HG03558 (cell line): ENCODE measurements around the gene PASD1.

ENCODE experiments used
- ATAC-seq: cut with Tn5 transposase; IDR thresholded peaks from one replicate; pipeline ENCODE4 v1.9.1; 2021; ENCODE audit warnings: moderate number of reproducible peaks; ENCODE audit not compliant: unreplicated experiment; ENCODE audit errors: extremely low read depth

PASD1 gene

GRCh38 chrX:151700581-151700980 lies 137.1 kb downstream of the PASD1 start:
- no peak for ATAC-seq

GRCh38 chrX:151701071-151701470 lies 137.6 kb downstream of the PASD1 start:
- ATAC-seq, result no peak

DNA sequence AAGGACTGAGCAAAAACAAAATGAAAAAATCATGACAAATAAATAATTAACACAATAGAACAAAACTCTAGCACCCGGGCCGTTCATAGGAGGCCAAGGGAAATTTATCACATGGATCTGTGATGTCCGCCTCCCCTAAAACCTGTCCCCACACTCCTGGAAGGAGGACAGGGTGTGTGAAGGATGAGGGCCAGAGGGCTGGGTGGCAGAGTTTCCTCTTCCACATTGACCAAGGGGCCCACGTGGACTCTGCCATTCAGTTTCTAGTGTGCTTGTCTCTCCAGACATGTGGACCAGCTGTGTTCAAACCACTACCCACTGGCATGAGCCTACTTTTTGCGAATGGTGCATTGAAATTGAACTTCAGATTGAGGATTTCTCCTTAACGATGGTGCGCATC lies 138.1 kb downstream of the PASD1 start:
- no peak for ATAC-seq

DNA sequence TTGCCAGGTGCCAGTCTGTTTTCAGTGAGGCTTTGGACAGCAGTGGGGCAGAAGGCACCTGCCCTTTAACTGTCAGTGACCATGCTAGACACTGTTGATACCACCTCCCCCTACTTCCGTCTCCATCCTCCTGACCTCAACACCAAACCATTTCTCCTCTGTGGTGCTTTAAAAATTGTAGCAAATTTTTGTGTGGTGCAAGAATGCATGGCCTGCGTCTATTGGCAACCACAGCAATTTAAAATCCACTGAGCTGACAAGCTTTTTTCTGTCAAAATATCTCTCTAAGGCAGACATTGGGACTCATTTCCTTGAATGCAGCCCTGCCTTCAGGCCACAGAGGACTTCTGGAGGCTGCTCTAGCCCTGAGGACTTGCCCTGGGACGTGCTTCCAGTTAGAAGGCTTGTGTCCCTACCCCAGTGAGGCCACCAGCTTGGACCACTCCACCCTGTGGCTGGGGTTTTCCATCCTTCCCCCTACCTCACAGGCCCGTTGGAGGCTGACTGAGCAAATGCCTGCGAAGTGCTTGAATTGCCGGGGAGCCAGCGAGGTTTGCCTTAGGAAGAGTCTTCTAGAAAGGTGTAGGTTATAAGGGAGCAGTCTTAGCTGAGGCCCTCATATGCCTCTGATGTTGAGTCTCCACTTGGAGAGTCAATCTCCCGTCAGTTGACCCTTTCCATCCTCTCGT lies 138.7 kb downstream of the PASD1 start:
- ATAC-seq, result no peak

DNA sequence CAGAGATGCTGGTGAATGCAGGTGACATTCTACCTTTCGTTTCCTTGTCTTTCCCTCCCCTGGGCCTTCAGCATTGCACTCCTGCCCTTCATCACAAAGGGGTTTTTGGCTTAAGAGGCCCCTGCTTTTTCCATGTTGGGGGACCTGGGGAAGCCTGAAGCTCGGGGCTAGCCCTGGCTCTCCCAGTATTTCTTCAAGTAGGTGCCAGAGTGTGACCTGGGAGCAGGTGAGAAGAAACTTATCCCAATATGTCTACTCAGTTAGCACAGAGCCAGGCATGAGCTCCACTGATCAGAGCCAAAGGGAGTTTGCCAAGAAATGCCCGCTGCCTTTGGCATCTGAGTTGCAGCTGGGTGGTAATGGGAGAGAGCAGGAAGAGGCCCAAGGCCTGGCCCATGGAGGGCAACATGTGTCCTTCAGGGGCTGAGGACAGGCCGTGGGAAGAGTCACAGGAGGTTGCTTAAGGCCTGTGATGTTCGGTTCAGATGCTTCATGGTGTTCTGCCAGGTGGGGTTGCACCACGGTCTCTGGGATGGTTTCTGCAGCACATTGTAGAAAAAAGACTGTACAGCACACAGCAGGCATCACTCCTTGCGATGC lies 139.4 kb downstream of the PASD1 start:
- no peak for ATAC-seq

GRCh38 chrX:151703487-151703886 lies 140.0 kb downstream of the PASD1 start:
- no peak for ATAC-seq

DNA sequence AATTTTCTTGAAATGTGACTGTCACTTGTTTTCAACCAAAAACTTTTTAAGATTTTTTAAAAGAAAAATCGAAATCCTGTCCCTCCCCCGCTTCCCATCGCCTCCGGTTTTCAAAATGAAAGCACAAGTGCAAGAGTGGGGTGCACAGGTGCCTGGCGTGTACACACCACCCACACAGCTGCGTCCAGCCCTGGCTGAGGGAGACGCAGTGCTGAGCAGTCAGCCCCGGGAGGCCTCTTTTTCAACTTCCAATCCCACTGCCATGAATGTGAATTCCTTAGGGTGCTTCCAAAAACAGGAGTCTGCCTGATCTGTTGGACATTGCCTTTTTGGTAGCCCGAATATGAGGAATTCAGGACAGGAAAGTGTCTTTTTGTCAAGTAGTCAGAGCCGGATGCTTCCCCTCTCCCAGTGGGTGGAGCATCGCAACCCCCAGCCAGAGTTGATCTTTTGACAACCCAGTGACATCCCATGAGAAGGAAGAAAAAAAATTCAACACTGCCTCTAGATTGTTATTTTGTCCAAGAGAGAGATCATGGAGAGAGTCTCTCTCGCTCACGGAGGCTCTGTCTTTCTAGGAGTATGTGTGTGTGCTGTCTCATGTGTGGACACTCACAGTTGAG lies 140.7 kb downstream of the PASD1 start:
- no peak for ATAC-seq

- ATAC-seq, result no peak
Observed at GRCh38 chrX:151708821-151709220, 145.3 kb downstream of the PASD1 start.

GRCh38 chrX:151710457-151710856 lies 147.0 kb downstream of the PASD1 start:
- no peak for ATAC-seq

- ATAC-seq, result no peak
Observed at GRCh38 chrX:151711154-151711553, 147.7 kb downstream of the PASD1 start.

DNA sequence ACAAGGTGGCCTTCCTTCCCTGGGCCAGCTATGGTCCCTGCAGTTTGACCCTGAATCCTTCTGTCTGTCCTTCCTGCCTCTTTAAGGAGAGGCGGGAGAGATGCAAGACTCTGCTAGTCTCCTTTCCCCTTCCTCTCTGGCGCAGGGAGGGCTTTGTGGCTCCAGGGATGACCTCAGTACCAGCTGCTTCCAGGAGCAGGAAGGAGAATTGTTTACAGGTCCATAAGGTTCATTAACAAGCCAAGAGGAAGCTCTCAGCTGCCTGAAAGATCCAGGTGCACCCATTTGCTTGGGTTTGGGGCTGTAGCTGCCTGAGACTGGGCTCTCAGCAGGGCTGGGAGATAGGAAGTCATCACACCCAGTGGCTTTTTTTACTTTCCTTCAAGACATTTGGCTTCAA lies 148.3 kb downstream of the PASD1 start:
- ATAC-seq, result no peak

DNA sequence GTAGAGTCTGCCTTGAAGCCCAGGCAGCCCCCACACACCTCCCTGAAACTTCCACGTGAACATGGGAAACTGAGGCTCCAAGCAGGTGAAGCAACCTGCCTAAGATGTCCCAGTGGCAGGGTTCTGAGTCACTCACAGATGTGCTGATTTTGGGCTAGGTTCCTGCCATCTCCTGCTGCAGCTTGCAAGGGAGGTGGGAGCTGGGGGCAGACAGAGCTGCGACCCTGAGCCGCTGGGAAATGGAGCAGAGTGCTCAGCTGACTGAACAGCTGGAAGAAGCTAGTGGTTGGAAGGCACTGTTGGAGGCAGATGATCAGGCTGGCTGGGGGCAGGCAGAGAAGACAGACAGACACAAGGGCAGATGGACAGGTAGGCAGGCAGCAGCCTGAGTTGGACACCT lies 148.8 kb downstream of the PASD1 start:
- no peak for ATAC-seq

DNA sequence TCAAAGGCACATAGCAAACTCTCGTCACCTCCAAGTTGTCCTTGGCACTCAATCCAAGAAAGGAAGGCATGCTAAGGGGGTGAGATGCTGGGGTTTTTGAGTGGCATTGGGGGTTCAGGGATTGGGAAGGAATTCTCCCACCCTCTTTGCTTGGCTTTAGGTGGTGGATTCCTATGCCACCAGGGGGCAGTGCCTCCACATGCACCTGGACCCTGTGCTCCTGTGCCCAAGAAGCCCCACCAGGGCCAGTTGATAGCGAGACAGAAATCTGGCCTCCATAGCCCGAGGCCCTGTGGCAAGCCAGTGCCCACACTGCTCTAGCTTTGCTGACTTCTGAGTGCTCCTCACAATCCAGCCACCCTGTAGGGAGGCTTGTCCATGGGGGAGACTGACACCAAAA lies 150.4 kb downstream of the PASD1 start:
- no peak for ATAC-seq

DNA sequence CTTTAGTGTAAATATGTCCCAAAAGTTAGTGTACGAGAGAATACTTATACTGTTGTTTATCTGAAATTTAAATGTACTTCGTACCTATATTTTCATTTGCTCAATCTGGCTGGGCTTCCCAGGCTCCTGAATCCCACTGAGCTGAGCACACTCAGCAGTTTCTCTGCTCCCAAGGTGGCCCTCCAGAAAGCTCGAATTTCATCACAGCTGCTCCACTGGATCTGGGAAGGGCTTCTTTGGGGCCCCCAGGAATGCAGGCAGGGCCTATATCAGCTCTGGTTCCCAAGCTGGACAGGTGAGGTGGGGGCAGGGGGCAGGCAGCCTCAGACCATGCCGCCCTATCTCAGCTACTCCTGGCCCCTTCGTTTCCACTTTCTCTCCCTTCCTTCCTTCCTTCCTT lies 150.9 kb downstream of the PASD1 start:
- ATAC-seq, result no peak

DNA sequence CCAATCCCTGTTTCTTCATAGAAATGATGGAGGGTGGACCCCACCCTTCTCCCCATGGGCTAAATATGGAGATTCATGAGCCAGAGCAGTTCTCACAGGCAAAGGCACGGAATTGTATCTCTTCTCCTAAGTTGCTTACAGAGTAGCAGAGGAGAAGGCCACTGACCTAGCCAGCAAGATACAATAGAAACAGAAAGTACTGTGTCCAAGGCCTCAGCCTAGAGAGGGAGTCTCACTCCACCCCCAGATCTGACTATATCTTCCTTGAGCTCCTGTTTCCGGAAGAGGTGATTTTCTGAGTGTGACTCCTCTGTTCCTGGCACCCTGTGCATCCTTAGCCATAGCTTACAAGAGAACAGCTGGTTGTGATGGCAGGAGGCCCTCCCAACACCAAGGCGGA lies 152.3 kb downstream of the PASD1 start, which contains the start of gene FATE1:
FATE1 (plus strand) TSS at position 284 of the 400 bp plus-strand sequence; CDS start at position 369, 85 bp downstream.
- ATAC-seq, result no peak

- ATAC-seq, result no peak
Observed at GRCh38 chrX:151722241-151722846, 158.9 kb downstream of the PASD1 start.

DNA sequence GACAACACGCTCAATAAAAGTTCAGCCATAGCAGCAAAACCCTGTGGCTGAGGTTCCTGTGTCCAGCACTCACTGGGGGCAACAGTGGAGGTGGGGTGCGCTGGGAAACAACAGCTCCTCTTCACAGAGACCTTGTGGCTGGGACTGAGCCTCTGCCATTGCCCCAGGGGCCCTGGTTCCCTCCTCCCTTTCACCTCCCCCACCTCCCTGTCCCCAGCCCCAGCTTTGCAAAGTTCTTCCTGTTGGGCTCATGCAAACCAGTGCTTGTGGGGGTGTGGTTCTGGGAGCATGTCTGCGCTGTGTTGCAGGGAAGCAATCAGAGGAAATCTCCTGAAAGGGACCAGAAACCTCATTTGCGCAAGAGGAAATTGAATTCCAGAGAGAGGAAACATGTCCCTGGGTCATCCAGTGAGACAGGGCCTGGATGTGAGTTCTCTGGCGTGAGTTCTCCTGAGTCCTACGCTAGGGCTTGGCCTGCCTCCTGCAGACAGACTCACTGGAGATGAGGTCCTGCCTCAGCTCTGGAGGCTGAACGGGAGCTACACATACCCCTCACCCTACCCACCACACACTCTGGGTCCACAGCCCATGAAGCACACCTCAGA lies 159.8 kb downstream of the PASD1 start:
- ATAC-seq, result no peak

- ATAC-seq, result no peak
Observed at GRCh38 chrX:151724563-151725337, 161.3 kb downstream of the PASD1 start.

DNA sequence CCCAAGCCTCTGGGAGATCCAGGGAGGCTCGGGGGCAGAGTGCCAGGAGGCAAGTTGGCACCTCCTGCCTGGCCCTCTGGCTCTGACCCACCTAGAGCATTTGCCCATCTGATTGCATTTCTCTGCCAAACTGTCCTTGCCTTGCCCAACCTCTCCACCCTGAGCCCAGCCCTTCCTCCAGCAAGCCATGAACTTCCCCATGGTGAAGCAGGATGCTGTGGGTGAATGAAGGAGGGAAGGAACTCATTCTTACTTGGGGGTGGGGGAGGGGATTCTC lies 161.8 kb downstream of the PASD1 start:
- no peak for ATAC-seq
